HAP-1 (cell line): ENCODE results near the gene SORCS2.

Experiments used
- DNase-seq, 2 experiments: peaks; one replicate each; pipeline ENCODE4 v3.0.0-alpha.2; 2016 to 2020; ENCODE audit warnings: low spot score in 2 of 2
- H3K27me3 ChIP-seq: fragments of 250-450 bp; sonication (Bioruptor Pico); 2 replicates; pipeline ENCODE4 v1.5.1; 2020; ENCODE audit warnings: low read depth, mild to moderate bottlenecking, moderate library complexity
- H3K36me3 ChIP-seq: fragments of 250-450 bp; sonication (Bioruptor Pico); replicated peaks from 2 replicates; pipeline ENCODE4 v1.5.1; 2020; ENCODE audit warnings: mild to moderate bottlenecking
- H3K4me1 ChIP-seq: fragments of 250-450 bp; sonication (Bioruptor Pico); 2 replicates; pipeline ENCODE4 v1.5.1; 2020; ENCODE audit warnings: mild to moderate bottlenecking
- H3K4me3 ChIP-seq: fragments of 250-450 bp; sonication (Bioruptor Pico); 2 replicates; pipeline ENCODE4 v1.5.1; 2020; ENCODE audit warnings: mild to moderate bottlenecking, moderate library complexity
- H3K9me3 ChIP-seq: fragments of 250-450 bp; sonication (Bioruptor Pico); 2 replicates; pipeline ENCODE4 v1.5.1; 2020; ENCODE audit warnings: mild to moderate bottlenecking, moderate library complexity
- in situ Hi-C: fragments of 300-500 bp; cut with MboI; formaldehyde crosslinking; loops from 3 replicates; pipeline ENCODE4 v1.14.3; 2020; ENCODE audit warnings: low sequenced_read_pairs, inconsistent platforms, mixed read lengths

Gene SORCS2

GRCh38 chr4:7427831-7428260 lies 235.5 kb downstream of the SORCS2 start:
- Histone ChIP-seq H3K27me3 (no peaks in the 10 kb centered on the region), H3K4me1 (no peaks in the 10 kb centered on the region), H3K9me3 (no peaks in the 10 kb centered on the region), H3K36me3 (no peaks in the 10 kb centered on the region), H3K4me3 (no peak overlapping the region)
- DNase-seq, result no peak
- in situ Hi-C loops, result no loop called here

GRCh38 chr4:7428261-7429068 lies 236.1 kb downstream of the SORCS2 start:
- Histone ChIP-seq H3K4me3 (no peak overlapping the region), H3K27me3 (no peaks in the 10 kb centered on the region), H3K36me3 (no peaks in the 10 kb centered on the region), H3K9me3 (no peaks in the 10 kb centered on the region), H3K4me1 (no peaks in the 10 kb centered on the region)
- no peak for DNase-seq
- in situ Hi-C loops, result no loop called here

- Histone ChIP-seq H3K4me1 (no peaks in the 10 kb centered on the region), H3K9me3 (no peaks in the 10 kb centered on the region), H3K4me3 (no peak overlapping the region), H3K27me3 (no peaks in the 10 kb centered on the region), H3K36me3 (no peaks in the 10 kb centered on the region)
- in situ Hi-C loops, result no loop called here
- no peak for DNase-seq
Observed at GRCh38 chr4:7429069-7429416, 236.7 kb downstream of the SORCS2 start.

- no peak for DNase-seq
- Histone ChIP-seq H3K4me1 (no peaks in the 10 kb centered on the region), H3K9me3 (no peaks in the 10 kb centered on the region), H3K4me3 (no peak overlapping the region), H3K27me3 (no peaks in the 10 kb centered on the region), H3K36me3 (no peaks in the 10 kb centered on the region)
- in situ Hi-C loops, result no loop called here
Observed at GRCh38 chr4:7429601-7430078, 237.3 kb downstream of the SORCS2 start.

- Histone ChIP-seq H3K4me1 (no peaks in the 10 kb centered on the region), H3K4me3 (no peak overlapping the region), H3K27me3 (no peaks in the 10 kb centered on the region), H3K9me3 (no peaks in the 10 kb centered on the region), H3K36me3 (no peaks in the 10 kb centered on the region)
- no peak for DNase-seq
- in situ Hi-C loops, result no loop called here
Observed at GRCh38 chr4:7430368-7430964, 238.1 kb downstream of the SORCS2 start.

GRCh38 chr4:7430965-7431695 lies 238.8 kb downstream of the SORCS2 start:
- no peak for DNase-seq
- Histone ChIP-seq H3K36me3 (no peaks in the 10 kb centered on the region), H3K4me3 (no peak overlapping the region), H3K9me3 (no peaks in the 10 kb centered on the region), H3K27me3 (0 out of 2 replicates have a peak, but pooled peaks cover 3% of the 10 kb centered on the region), H3K4me1 (no peaks in the 10 kb centered on the region)
- in situ Hi-C loops, result no loop called here

- Histone ChIP-seq H3K36me3 (no peaks in the 10 kb centered on the region), H3K4me3 (no peak overlapping the region), H3K9me3 (no peaks in the 10 kb centered on the region), H3K4me1 (no peaks in the 10 kb centered on the region), H3K27me3 (0 out of 2 replicates have a peak, but pooled peaks cover 3% of the 10 kb centered on the region)
- in situ Hi-C loops, result no loop called here
- DNase-seq, result no peak
Observed at GRCh38 chr4:7431696-7432530, 239.6 kb downstream of the SORCS2 start.

- DNase-seq, result no peak
- H3K9me3 ChIP-seq, result no peaks in the 10 kb centered on the region
- no peaks in the 10 kb centered on the region for H3K36me3 ChIP-seq
- 0 out of 2 replicates have a peak, but pooled peaks cover 3% of the 10 kb centered on the region for H3K27me3 ChIP-seq
- in situ Hi-C loops, result no loop called here
- no peaks in the 10 kb centered on the region for H3K4me1 ChIP-seq
- H3K4me3 ChIP-seq, result no peak overlapping the region
Observed at GRCh38 chr4:7432531-7433375, 240.4 kb downstream of the SORCS2 start.

GRCh38 chr4:7433376-7434140 lies 241.2 kb downstream of the SORCS2 start:
- Histone ChIP-seq H3K36me3 (no peaks in the 10 kb centered on the region), H3K4me3 (no peak overlapping the region), H3K27me3 (0 out of 2 replicates have a peak, but pooled peaks cover 3% of the 10 kb centered on the region), H3K4me1 (no peaks in the 10 kb centered on the region), H3K9me3 (no peaks in the 10 kb centered on the region)
- DNase-seq, result no peak
- in situ Hi-C loops, result no loop called here

- H3K4me1 ChIP-seq, result no peaks in the 10 kb centered on the region
- no peak for DNase-seq
Observed at GRCh38 chr4:7434141-7434765, 241.9 kb downstream of the SORCS2 start.

GRCh38 chr4:7434766-7435150 lies 242.4 kb downstream of the SORCS2 start, which contains the start of gene PSAPL1:
Gene PSAPL1 (minus strand): TSS chr4:7434930. CDS start chr4:7434879, 51 bp downstream.
- in situ Hi-C loops, result no loop called here
- DNase-seq, result no peak

More at GRCh38 chr4:7434141-7434765, 241.9 kb downstream of the SORCS2 start:
- in situ Hi-C loops, result no loop called here
- H3K9me3 ChIP-seq, result no peaks in the 10 kb centered on the region
- no peak overlapping the region for H3K4me3 ChIP-seq
- no peaks in the 10 kb centered on the region for H3K36me3 ChIP-seq
- H3K27me3 ChIP-seq, result 0 out of 2 replicates have a peak, but pooled peaks cover 3% of the 10 kb centered on the region

More at GRCh38 chr4:7434766-7435150, 242.4 kb downstream of the SORCS2 start, which contains the start of gene PSAPL1:
- Histone ChIP-seq H3K9me3 (no peaks in the 10 kb centered on the region), H3K36me3 (no peaks in the 10 kb centered on the region), H3K27me3 (0 out of 2 replicates have a peak, but pooled peaks cover 3% of the 10 kb centered on the region), H3K4me1 (no peaks in the 10 kb centered on the region), H3K4me3 (no peak within 1 kb of the TSS)
